Myocyte (in vitro differentiated cells): Measurements from ENCODE around the gene CDCA7. TPM values are rescaled to one million over a fixed set of nuclear protein-coding genes. Genes with fewer than 3 reads are reported as not detected.
"Not testable (repeated sequence)": the region's sequence is repeated elsewhere in the genome, so short reads cannot be mapped to it uniquely, and the experiment has no call there.

ENCODE experiments used
- DNase-seq: peaks from one replicate; pipeline ENCODE4 v3.0.0-alpha.2; 2012; ENCODE audit warnings: low read depth
- polyA plus RNA-seq: library from polyadenylated mRNA; unstranded; fragments of >200 nt; gene quantifications from one replicate; pipeline ENCODE4 v1.2.1, GENCODE V29; 2012; ENCODE audit warnings: missing spikeins
- total RNA-seq: library from RNA; depleted of rRNA; stranded (reverse); fragments of >200 nt; gene quantifications from 2 replicates; pipeline ENCODE4 v1.2.3, GENCODE V29; 2014

CDCA7 gene
- 0.16 and 0.70 TPM in 2 replicates for total RNA-seq
- 0.06 TPM for polyA plus RNA-seq

- peak; percentile 64 for DNase-seq
Measured at GRCh38 chr2:173354582-173355131, at the start of gene CDCA7. Gene CDCA7, plus strand, starts transcription at chr2:173354872. Its CDS starts 92 bp downstream, at chr2:173354964.

GRCh38 chr2:173305303-173305702 is 49.4 kb upstream of the CDCA7 start:
- no peak for DNase-seq

GRCh38 chr2:173307293-173307692 is 47.4 kb upstream of the CDCA7 start:
- DNase-seq, result no peak

- DNase-seq, result not testable (repeated sequence)
Measured at GRCh38 chr2:173309370-173309769, 45.3 kb upstream of the CDCA7 start.

- no peak for DNase-seq
Measured at GRCh38 chr2:173311844-173312606, 42.6 kb upstream of the CDCA7 start.

- no peak for DNase-seq
Measured at GRCh38 chr2:173323371-173323770, 31.3 kb upstream of the CDCA7 start.

GRCh38 chr2:173326806-173327205 is 27.9 kb upstream of the CDCA7 start:
- DNase-seq, result no peak

- no peak for DNase-seq
Measured at GRCh38 chr2:173327421-173327820, 27.3 kb upstream of the CDCA7 start.

- not testable (repeated sequence) for DNase-seq
Measured at GRCh38 chr2:173333003-173333402, 21.7 kb upstream of the CDCA7 start.

- no peak for DNase-seq
Measured at GRCh38 chr2:173339807-173340206, 14.9 kb upstream of the CDCA7 start.

GRCh38 chr2:173343921-173344320 is 10.8 kb upstream of the CDCA7 start:
- DNase-seq, result no peak

- no peak for DNase-seq
Measured at GRCh38 chr2:173346035-173346434, 8.6 kb upstream of the CDCA7 start.

GRCh38 chr2:173347305-173348168 is 7.1 kb upstream of the CDCA7 start:
- no peak for DNase-seq

- DNase-seq, result peak; percentile 42
Measured at GRCh38 chr2:173349287-173349686, 5.4 kb upstream of the CDCA7 start.

GRCh38 chr2:173350383-173350782 is 4.3 kb upstream of the CDCA7 start:
- no peak for DNase-seq

GRCh38 chr2:173351879-173352278 is 2.8 kb upstream of the CDCA7 start:
- DNase-seq, result no peak

- DNase-seq, result no peak
Measured at GRCh38 chr2:173353556-173353955, 1.1 kb upstream of the CDCA7 start.

- no peak for DNase-seq
Measured at GRCh38 chr2:173354073-173354581, 545 bp upstream of the CDCA7 start.

GRCh38 chr2:173355132-173355865 is 627 bp downstream of the CDCA7 start:
- peak; percentile 54 for DNase-seq

- DNase-seq, result peak; percentile 1
Measured at GRCh38 chr2:173355866-173356508, 1.3 kb downstream of the CDCA7 start.

GRCh38 chr2:173357346-173357745 is 2.7 kb downstream of the CDCA7 start:
- no peak for DNase-seq
